ENCODE results near the gene PKIG. TPM values are rescaled to one million over a fixed set of nuclear protein-coding genes. Genes with fewer than 3 reads are reported as not detected.

The PKIG gene
- total and polyA plus RNA-seq, 2 experiments from 2014 or later = 29.7 to 33.2 TPM

DNA sequence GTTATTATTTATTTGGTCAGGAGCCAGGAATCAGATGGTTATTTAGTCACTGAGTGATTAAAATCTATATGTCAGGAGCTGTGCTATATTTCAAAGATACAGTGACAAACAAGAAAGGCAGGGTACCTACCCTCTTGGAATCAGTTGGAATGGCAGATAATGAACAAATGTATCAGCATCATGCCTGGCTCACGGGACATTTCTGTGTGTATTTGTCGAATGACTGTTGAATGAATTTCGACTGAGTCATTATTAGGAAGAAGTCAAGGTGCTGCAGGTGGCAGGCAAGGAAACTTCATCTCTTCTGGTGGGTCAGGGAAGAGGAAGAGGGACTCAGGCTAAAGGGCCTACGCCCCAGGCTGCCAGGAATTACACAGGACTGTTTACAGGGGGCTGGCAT is 13.6 kb downstream of the PKIG start:
- H3K9me3 Mint-ChIP-seq = no peaks in the 10 kb centered on the region
- Histone ChIP-seq H3K27me3 (ENCODE audit: insufficient read depth) (no peaks in the 10 kb centered on the region; the same call in 1 of the 2 replicates), H3F3A (replicated peaks; ENCODE audit: low read depth) (no peaks in the 10 kb centered on the region), H3K27ac (ENCODE audit: low read depth) (no peak overlapping the region), H3K4me1 (ENCODE audit: insufficient read depth) (peaks cover 18% of the 10 kb centered on the region; the same call in 1 of the 2 replicates), H3K9me2 (ENCODE audit: insufficient read depth) (no peaks in the 10 kb centered on the region), H3K4me3 (no peak overlapping the region), H3K4me2 (0 out of 2 replicates have a peak overlapping the region, but pooled peaks have one; percentile 6), H4K20me1 (replicated peaks; ENCODE audit: insufficient read depth) (no peaks in the 10 kb centered on the region), H2AFZ (no peak overlapping the region), H3K79me2 (replicated peaks; ENCODE audit: insufficient read depth) (no peaks in the 10 kb centered on the region), H3K36me3 (ENCODE audit: insufficient read depth) (no peaks in the 10 kb centered on the region)
- ATAC-seq = no peak
- peaks cover 32% of the 10 kb centered on the region for H3K4me1 Mint-ChIP-seq
- no peak overlapping the region for H3K4me3 Mint-ChIP-seq
- no peak for DNase-seq (ENCODE audit: low spot score)
- no peak for TF ChIP-seq EZH2 (IDR thresholded peaks at IDR 0.05; ENCODE audit: low read depth, unreplicated experiment)
- no peak for TF ChIP-seq NANOG (IDR thresholded peaks at IDR 0.05; ENCODE audit: borderline replicate concordance)
- TF ChIP-seq, protein P1, sequence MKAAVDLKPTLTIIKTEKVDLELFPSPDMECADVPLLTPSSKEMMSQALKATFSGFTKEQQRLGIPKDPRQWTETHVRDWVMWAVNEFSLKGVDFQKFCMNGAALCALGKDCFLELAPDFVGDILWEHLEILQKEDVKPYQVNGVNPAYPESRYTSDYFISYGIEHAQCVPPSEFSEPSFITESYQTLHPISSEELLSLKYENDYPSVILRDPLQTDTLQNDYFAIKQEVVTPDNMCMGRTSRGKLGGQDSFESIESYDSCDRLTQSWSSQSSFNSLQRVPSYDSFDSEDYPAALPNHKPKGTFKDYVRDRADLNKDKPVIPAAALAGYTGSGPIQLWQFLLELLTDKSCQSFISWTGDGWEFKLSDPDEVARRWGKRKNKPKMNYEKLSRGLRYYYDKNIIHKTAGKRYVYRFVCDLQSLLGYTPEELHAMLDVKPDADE (IDR thresholded peaks at IDR 0.05) = no peak
- TF ChIP-seq, protein P2, sequence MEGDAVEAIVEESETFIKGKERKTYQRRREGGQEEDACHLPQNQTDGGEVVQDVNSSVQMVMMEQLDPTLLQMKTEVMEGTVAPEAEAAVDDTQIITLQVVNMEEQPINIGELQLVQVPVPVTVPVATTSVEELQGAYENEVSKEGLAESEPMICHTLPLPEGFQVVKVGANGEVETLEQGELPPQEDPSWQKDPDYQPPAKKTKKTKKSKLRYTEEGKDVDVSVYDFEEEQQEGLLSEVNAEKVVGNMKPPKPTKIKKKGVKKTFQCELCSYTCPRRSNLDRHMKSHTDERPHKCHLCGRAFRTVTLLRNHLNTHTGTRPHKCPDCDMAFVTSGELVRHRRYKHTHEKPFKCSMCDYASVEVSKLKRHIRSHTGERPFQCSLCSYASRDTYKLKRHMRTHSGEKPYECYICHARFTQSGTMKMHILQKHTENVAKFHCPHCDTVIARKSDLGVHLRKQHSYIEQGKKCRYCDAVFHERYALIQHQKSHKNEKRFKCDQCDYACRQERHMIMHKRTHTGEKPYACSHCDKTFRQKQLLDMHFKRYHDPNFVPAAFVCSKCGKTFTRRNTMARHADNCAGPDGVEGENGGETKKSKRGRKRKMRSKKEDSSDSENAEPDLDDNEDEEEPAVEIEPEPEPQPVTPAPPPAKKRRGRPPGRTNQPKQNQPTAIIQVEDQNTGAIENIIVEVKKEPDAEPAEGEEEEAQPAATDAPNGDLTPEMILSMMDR (conservative IDR thresholded peaks at IDR 0.05; ENCODE audit: low read depth in 2 of 2) = no peak
- TF ChIP-seq ZNF331 (CRISPR knock-in tag; IDR thresholded peaks at IDR 0.05; ENCODE audit: low read depth) = no peak
- TF ChIP-seq CREB1 (CRISPR knock-in tag; IDR thresholded peaks at IDR 0.05; ENCODE audit: low read depth) = no peak
- TF ChIP-seq STAT1 (IDR thresholded peaks at IDR 0.05; ENCODE audit: unreplicated experiment) = no peak
- TF ChIP-seq, protein P3, sequence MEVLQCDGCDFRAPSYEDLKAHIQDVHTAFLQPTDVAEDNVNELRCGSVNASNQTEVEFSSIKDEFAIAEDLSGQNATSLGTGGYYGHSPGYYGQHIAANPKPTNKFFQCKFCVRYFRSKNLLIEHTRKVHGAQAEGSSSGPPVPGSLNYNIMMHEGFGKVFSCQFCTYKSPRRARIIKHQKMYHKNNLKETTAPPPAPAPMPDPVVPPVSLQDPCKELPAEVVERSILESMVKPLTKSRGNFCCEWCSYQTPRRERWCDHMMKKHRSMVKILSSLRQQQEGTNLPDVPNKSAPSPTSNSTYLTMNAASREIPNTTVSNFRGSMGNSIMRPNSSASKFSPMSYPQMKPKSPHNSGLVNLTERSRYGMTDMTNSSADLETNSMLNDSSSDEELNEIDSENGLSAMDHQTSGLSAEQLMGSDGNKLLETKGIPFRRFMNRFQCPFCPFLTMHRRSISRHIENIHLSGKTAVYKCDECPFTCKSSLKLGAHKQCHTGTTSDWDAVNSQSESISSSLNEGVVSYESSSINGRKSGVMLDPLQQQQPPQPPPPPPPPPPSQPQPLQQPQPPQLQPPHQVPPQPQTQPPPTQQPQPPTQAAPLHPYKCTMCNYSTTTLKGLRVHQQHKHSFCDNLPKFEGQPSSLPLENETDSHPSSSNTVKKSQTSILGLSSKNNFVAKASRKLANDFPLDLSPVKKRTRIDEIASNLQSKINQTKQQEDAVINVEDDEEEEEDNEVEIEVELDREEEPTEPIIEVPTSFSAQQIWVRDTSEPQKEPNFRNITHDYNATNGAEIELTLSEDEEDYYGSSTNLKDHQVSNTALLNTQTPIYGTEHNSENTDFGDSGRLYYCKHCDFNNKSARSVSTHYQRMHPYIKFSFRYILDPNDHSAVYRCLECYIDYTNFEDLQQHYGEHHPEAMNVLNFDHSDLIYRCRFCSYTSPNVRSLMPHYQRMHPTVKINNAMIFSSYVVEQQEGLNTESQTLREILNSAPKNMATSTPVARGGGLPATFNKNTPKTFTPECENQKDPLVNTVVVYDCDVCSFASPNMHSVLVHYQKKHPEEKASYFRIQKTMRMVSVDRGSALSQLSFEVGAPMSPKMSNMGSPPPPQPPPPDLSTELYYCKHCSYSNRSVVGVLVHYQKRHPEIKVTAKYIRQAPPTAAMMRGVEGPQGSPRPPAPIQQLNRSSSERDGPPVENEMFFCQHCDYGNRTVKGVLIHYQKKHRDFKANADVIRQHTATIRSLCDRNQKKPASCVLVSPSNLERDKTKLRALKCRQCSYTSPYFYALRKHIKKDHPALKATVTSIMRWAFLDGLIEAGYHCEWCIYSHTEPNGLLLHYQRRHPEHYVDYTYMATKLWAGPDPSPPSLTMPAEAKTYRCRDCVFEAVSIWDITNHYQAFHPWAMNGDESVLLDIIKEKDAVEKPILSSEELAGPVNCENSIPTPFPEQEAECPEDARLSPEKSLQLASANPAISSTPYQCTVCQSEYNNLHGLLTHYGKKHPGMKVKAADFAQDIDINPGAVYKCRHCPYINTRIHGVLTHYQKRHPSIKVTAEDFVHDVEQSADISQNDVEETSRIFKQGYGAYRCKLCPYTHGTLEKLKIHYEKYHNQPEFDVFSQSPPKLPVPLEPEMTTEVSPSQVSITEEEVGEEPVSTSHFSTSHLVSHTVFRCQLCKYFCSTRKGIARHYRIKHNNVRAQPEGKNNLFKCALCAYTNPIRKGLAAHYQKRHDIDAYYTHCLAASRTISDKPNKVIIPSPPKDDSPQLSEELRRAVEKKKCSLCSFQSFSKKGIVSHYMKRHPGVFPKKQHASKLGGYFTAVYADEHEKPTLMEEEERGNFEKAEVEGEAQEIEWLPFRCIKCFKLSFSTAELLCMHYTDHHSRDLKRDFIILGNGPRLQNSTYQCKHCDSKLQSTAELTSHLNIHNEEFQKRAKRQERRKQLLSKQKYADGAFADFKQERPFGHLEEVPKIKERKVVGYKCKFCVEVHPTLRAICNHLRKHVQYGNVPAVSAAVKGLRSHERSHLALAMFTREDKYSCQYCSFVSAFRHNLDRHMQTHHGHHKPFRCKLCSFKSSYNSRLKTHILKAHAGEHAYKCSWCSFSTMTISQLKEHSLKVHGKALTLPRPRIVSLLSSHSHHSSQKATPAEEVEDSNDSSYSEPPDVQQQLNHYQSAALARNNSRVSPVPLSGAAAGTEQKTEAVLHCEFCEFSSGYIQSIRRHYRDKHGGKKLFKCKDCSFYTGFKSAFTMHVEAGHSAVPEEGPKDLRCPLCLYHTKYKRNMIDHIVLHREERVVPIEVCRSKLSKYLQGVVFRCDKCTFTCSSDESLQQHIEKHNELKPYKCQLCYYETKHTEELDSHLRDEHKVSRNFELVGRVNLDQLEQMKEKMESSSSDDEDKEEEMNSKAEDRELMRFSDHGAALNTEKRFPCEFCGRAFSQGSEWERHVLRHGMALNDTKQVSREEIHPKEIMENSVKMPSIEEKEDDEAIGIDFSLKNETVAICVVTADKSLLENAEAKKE (CRISPR knock-in tag; IDR thresholded peaks at IDR 0.05) = no peak
- TF ChIP-seq JUNB (IDR thresholded peaks at IDR 0.05; ENCODE audit: unreplicated experiment) = no peak
- TF ChIP-seq, protein P4, sequence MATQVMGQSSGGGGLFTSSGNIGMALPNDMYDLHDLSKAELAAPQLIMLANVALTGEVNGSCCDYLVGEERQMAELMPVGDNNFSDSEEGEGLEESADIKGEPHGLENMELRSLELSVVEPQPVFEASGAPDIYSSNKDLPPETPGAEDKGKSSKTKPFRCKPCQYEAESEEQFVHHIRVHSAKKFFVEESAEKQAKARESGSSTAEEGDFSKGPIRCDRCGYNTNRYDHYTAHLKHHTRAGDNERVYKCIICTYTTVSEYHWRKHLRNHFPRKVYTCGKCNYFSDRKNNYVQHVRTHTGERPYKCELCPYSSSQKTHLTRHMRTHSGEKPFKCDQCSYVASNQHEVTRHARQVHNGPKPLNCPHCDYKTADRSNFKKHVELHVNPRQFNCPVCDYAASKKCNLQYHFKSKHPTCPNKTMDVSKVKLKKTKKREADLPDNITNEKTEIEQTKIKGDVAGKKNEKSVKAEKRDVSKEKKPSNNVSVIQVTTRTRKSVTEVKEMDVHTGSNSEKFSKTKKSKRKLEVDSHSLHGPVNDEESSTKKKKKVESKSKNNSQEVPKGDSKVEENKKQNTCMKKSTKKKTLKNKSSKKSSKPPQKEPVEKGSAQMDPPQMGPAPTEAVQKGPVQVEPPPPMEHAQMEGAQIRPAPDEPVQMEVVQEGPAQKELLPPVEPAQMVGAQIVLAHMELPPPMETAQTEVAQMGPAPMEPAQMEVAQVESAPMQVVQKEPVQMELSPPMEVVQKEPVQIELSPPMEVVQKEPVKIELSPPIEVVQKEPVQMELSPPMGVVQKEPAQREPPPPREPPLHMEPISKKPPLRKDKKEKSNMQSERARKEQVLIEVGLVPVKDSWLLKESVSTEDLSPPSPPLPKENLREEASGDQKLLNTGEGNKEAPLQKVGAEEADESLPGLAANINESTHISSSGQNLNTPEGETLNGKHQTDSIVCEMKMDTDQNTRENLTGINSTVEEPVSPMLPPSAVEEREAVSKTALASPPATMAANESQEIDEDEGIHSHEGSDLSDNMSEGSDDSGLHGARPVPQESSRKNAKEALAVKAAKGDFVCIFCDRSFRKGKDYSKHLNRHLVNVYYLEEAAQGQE (IDR thresholded peaks at IDR 0.05; ENCODE audit: unreplicated experiment) = no peak
- no peak for TF ChIP-seq ZNF114 (CRISPR knock-in tag; IDR thresholded peaks at IDR 0.05)
- TF ChIP-seq POLR2AphosphoS5 (IDR thresholded peaks at IDR 0.05; ENCODE audit: low read depth) = no peak
- TF ChIP-seq EZH2phosphoT487 (IDR thresholded peaks at IDR 0.05; ENCODE audit: unreplicated experiment) = no peak
- H3K27me3 Mint-ChIP-seq (ENCODE audit: insufficient read depth, low read depth, poor library complexity) = peaks cover 8% of the 10 kb centered on the region
- no peak overlapping the region for H3K27ac Mint-ChIP-seq
- no peaks in the 10 kb centered on the region for H3K36me3 Mint-ChIP-seq (ENCODE audit: low read depth)

Data from GM23338 (cell line).